ENCODE measurements around the gene ZDHHC13. TPM values are rescaled to one million over a fixed set of nuclear protein-coding genes. Genes with fewer than 3 reads are reported as not detected.

The ZDHHC13 gene
- total and polyA plus RNA-seq, 2 of the 8 experiments (the other 6 are each of a cell fraction or from before 2014, with no cell fraction given): 22.4 to 24.1 TPM

DNA sequence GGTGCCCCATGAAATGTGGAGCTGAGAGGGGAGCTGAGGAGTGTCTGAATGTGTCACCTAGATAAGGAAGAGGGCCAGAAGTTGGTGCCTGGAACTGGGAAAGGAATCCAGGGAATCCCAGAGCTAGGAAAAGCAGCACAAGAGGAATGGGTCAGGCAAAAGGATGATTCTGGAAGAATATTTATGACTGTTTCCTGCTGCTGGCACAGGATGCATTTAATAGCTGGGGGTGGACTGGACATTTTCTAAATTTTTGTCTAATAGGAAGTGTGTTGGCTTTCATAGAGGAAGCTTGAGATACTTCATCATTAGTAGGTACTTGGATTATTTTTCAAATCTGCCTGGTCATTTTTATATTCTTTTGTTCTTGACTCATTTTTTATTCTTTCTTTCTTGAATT lies 39.0 kb upstream of the ZDHHC13 start:
- no peaks in the 10 kb centered on the region for H3K36me3 ChIP-seq (ENCODE audit: control insufficient read depth in 2 of 4, insufficient read depth in 4 of 4, low read length in 3 of 4)
- H3K79me2 ChIP-seq (ENCODE audit: control insufficient read depth in 1 of 2, insufficient read depth in 2 of 2, low read length in 2 of 2): no peaks in the 10 kb centered on the region
- TF ChIP-seq TBP (IDR thresholded peaks at IDR 0.05; ENCODE audit: low read depth, low read length): no peak
- no peak for TF ChIP-seq CHD1 (IDR thresholded peaks at IDR 0.05; ENCODE audit: low read depth, low read length)
- TF ChIP-seq CBX8 (IDR thresholded peaks at IDR 0.05; ENCODE audit: borderline replicate concordance, low read depth, low read length): no peak
- TF ChIP-seq RXRA (IDR thresholded peaks at IDR 0.05; ENCODE audit: insufficient read depth, low read depth, low read length): no peak
- TF ChIP-seq RBBP5 (IDR thresholded peaks at IDR 0.05; ENCODE audit: borderline replicate concordance, low read depth, low read length): no peak
- no peak for TF ChIP-seq ZNF274 (IDR thresholded peaks at IDR 0.05; ENCODE audit: borderline replicate concordance, extremely low read depth, low read length)
- TF ChIP-seq HDAC6 (IDR thresholded peaks at IDR 0.05; ENCODE audit: low read depth, low read length): no peak
- TF ChIP-seq RNF2 (IDR thresholded peaks at IDR 0.05; ENCODE audit: borderline replicate concordance, low read depth, low read length, missing control alignments, poor library complexity, severe bottlenecking): no peak
- no peak overlapping the region for H2AFZ ChIP-seq (ENCODE audit: low read length)
- no peak overlapping the region for H2BK12ac ChIP-seq (ENCODE audit: low read depth, low read length)
- no peak overlapping the region for H3K23ac ChIP-seq (ENCODE audit: insufficient read length)
- H3K27me3 ChIP-seq (replicated peaks in 1 of 4; ENCODE audit: control insufficient read depth in 3 of 4, extremely low read depth in 1 of 4, insufficient read depth in 3 of 4, low read length in 3 of 4): no peaks in the 10 kb centered on the region
- H3K4me3 ChIP-seq (ENCODE audit: extremely low read depth in 1 of 4, insufficient read depth in 2 of 4, low read depth in 3 of 4, low read length in 4 of 4): no peak overlapping the region
- H3K23me2 ChIP-seq (ENCODE audit: low read depth, low read length): no peaks in the 10 kb centered on the region
- H3K9me3 ChIP-seq (ENCODE audit: insufficient read depth in 2 of 2, low read depth in 1 of 2, low read length in 1 of 2): no peaks in the 10 kb centered on the region
- no peak overlapping the region for H2BK120ac ChIP-seq (replicated peaks; ENCODE audit: low read depth, low read length)
- CTCF ChIA-PET (ENCODE audit: partially characterized antibody): interaction anchor here (0.6 to 3.5 kb wide), 23 partner anchors 10 to 478 kb away, joined by 3 to 34 read pairs (median 5); partner anchors contain the start of genes MRGPRX2 and ZDHHC13
- POLR2A ChIA-PET (ENCODE audit: partially characterized antibody): no interaction called here
- no peak overlapping the region for H2BK5ac ChIP-seq (ENCODE audit: low read depth, low read length)
- no peak overlapping the region for H3K27ac ChIP-seq (ENCODE audit: low read depth, low read length)
- no peak overlapping the region for H2BK20ac ChIP-seq (ENCODE audit: low read length)
- no peak overlapping the region for H3K4me2 ChIP-seq (ENCODE audit: insufficient read depth in 1 of 2, low read depth in 2 of 2, low read length in 2 of 2)
- FAIRE-seq (no peak), DNase-seq (ENCODE audit: low read depth in 1 of 2, low spot score in 2 of 2) (no peak)
- no peak overlapping the region for H3K9ac ChIP-seq (replicated peaks in 1 of 4; ENCODE audit: extremely low read depth in 1 of 4, low read depth in 3 of 4, low read length in 3 of 4)
- H3K56ac ChIP-seq (replicated peaks; ENCODE audit: insufficient read length, low read depth, low read length): no peak overlapping the region
- H3K4me1 ChIP-seq (replicated peaks in 1 of 4; ENCODE audit: control insufficient read depth in 3 of 4, insufficient read depth in 4 of 4, low read length in 3 of 4): peaks cover 2 to 8% (median 6%) of the 10 kb centered on the region in 4 experiments; a peak in 4 of 7 replicates
- no peak overlapping the region for H3K4ac ChIP-seq (replicated peaks; ENCODE audit: insufficient read length, low read depth, low read length)
- H3K14ac ChIP-seq (ENCODE audit: insufficient read length): no peak overlapping the region
- no peak overlapping the region for H3K18ac ChIP-seq (ENCODE audit: extremely low read depth, low read length)
- H4K5ac ChIP-seq (ENCODE audit: insufficient read length, low read depth, low read length): no peak overlapping the region
- no peak overlapping the region for H4K8ac ChIP-seq (ENCODE audit: extremely low read depth, insufficient read depth, low read length)
- H4K20me1 ChIP-seq (replicated peaks in 1 of 2; ENCODE audit: control insufficient read depth in 1 of 2, insufficient read depth in 2 of 2, low read length in 2 of 2): no peaks in the 10 kb centered on the region
- no peaks in the 10 kb centered on the region for H3K79me1 ChIP-seq (ENCODE audit: low read depth, low read length)
- H2AK5ac ChIP-seq (ENCODE audit: low read depth, low read length): no peak overlapping the region
- H4K91ac ChIP-seq (replicated peaks; ENCODE audit: insufficient read length, low read length): no peak overlapping the region
- H2BK15ac ChIP-seq (ENCODE audit: low read length): no peak overlapping the region
